Neural cell (in vitro differentiated cells): Measurements from ENCODE around the gene TMEM219. TPM values are rescaled to one million over a fixed set of nuclear protein-coding genes. Genes with fewer than 3 reads are reported as not detected.
A peak's percentile ranks its signal among the peaks of the same experiment; 100 is the strongest.

Experiments used
- H2AFZ ChIP-seq: fragments of 200-600, 300-800 bp; sonication (generic), shearing (Covaris generic); 2 replicates; pipeline ENCODE4 v1.6.0; 2014; ENCODE audit warnings: low read depth, mild to moderate bottlenecking, antibody characterized with exemption, low read length, moderate library complexity
- H3F3A ChIP-seq: fragments of 200-600 bp; shearing (Covaris generic); 2 replicates; pipeline ENCODE4 v1.6.1; 2016; ENCODE audit warnings: mild to moderate bottlenecking, moderate library complexity, mixed read lengths, antibody characterized with exemption, low read length; ENCODE audit not compliant: insufficient read depth, poor library complexity, severe bottlenecking
- H3K27ac ChIP-seq: fragments of 200-600, 300-800 bp; sonication (generic), shearing (Covaris generic); 2 replicates; pipeline ENCODE4 v1.5.1; 2014; ENCODE audit warnings: mild to moderate bottlenecking, low read length, moderate library complexity
- H3K27me3 ChIP-seq: fragments of 300-800, 200-600 bp; sonication (generic), shearing (Covaris generic); 2 replicates; pipeline ENCODE4 v1.6.0; 2014; ENCODE audit warnings: mild to moderate bottlenecking, low read depth, low read length, moderate library complexity; ENCODE audit not compliant: insufficient read depth
- H3K36me3 ChIP-seq: fragments of 300-800, 200-600 bp; sonication (generic), shearing (Covaris generic); 2 replicates; pipeline ENCODE4 v1.5.1; 2014; ENCODE audit warnings: mild to moderate bottlenecking, antibody characterized with exemption, low read length, moderate library complexity; ENCODE audit not compliant: insufficient read depth
- H3K4me2 ChIP-seq: fragments of 300-800, 200-600 bp; sonication (generic), shearing (Covaris generic); 2 replicates; pipeline ENCODE4 v1.6.0; 2014; ENCODE audit warnings: mild to moderate bottlenecking, low read length
- H3K4me3 ChIP-seq: fragments of 300-800, 200-600 bp; sonication (generic), shearing (Covaris generic); 2 replicates; pipeline ENCODE4 v1.5.1; 2014; ENCODE audit warnings: mild to moderate bottlenecking, low read length, moderate library complexity
- H3K79me2 ChIP-seq: fragments of 200-600 bp; shearing (Covaris generic); replicated peaks from 2 replicates; pipeline ENCODE4 v1.6.0; 2014; ENCODE audit warnings: mild to moderate bottlenecking, low read length, moderate library complexity; ENCODE audit not compliant: insufficient read depth
- H3K9ac ChIP-seq: fragments of 300-800, 200-600 bp; sonication (generic), shearing (Covaris generic); 2 replicates; pipeline ENCODE4 v1.6.1; 2016; ENCODE audit warnings: mild to moderate bottlenecking, low read length, mixed read lengths
- H3K9me2 ChIP-seq: fragments of 200-600 bp; shearing (Covaris generic); 2 replicates; pipeline ENCODE4 v1.6.1; 2016; ENCODE audit warnings: mild to moderate bottlenecking, low read length, mixed read lengths; ENCODE audit not compliant: insufficient read depth
- H3K9me3 ChIP-seq: fragments of 200-600, 300-800 bp; sonication (generic), shearing (Covaris generic); 2 replicates; pipeline ENCODE4 v1.6.1; 2016; ENCODE audit warnings: mild to moderate bottlenecking, mixed run types, low read length, moderate library complexity, mixed read lengths
- H4K20me1 ChIP-seq: fragments of 200-600 bp; shearing (Covaris generic); 2 replicates; pipeline ENCODE4 v1.6.1; 2016; ENCODE audit warnings: mild to moderate bottlenecking, mixed run types; ENCODE audit not compliant: insufficient read depth
- EP300 ChIP-seq: fragments of 450-650 bp; conservative IDR thresholded peaks from 2 replicates; pipeline ENCODE4 v1.6.1; 2014; ENCODE audit warnings: antibody characterized with exemption, mild to moderate bottlenecking, moderate library complexity; ENCODE audit not compliant: poor library complexity, severe bottlenecking
- EZH2 ChIP-seq: fragments of 200-600, 300-800 bp; shearing (Covaris generic), sonication (generic); IDR thresholded peaks from 2 replicates; pipeline ENCODE4 v1.6.1; 2014; ENCODE audit warnings: antibody characterized with exemption, low read length, borderline replicate concordance, mild to moderate bottlenecking; ENCODE audit not compliant: insufficient read depth, poor library complexity, severe bottlenecking
- MXI1 ChIP-seq: fragments of 450-650 bp; conservative IDR thresholded peaks from 2 replicates; pipeline ENCODE4 v1.6.1; 2014; ENCODE audit warnings: antibody characterized with exemption, mild to moderate bottlenecking; ENCODE audit not compliant: poor library complexity, severe bottlenecking
- POLR2AphosphoS5 ChIP-seq: IDR thresholded peaks from 2 replicates; pipeline ENCODE4 v1.6.1; 2012
- RAD21 ChIP-seq: fragments of 450-650 bp; conservative IDR thresholded peaks from 2 replicates; pipeline ENCODE4 v1.6.1; 2014; ENCODE audit warnings: antibody characterized with exemption, mild to moderate bottlenecking, moderate library complexity
- SMC3 ChIP-seq: fragments of 450-650 bp; conservative IDR thresholded peaks from 2 replicates; pipeline ENCODE4 v1.6.1; 2014; ENCODE audit warnings: antibody characterized with exemption, mild to moderate bottlenecking, moderate library complexity; ENCODE audit not compliant: poor library complexity
- TAF1 ChIP-seq: IDR thresholded peaks from 2 replicates; pipeline ENCODE4 v1.6.1; 2012; ENCODE audit warnings: low read depth
- polyA plus RNA-seq: library from polyadenylated mRNA; depleted of rRNA; stranded (reverse); fragments of >200 nt; gene quantifications from 2 replicates; pipeline ENCODE4 v1.2.3, GENCODE V29; 2014
- TF ChIP-seq, protein P1 (sequence below): fragments of 450-650 bp; IDR thresholded peaks from 2 replicates; pipeline ENCODE4 v1.5.1; 2014; ENCODE audit warnings: antibody characterized with exemption, mild to moderate bottlenecking, moderate library complexity; ENCODE audit not compliant: poor library complexity, severe bottlenecking
- TF ChIP-seq, protein P2 (sequence below): IDR thresholded peaks from 2 replicates; pipeline ENCODE4 v1.6.1; 2012; ENCODE audit warnings: borderline replicate concordance

The TMEM219 gene
- polyA plus RNA-seq, 1 donor from 2014 or later = 154 TPM

DNA sequence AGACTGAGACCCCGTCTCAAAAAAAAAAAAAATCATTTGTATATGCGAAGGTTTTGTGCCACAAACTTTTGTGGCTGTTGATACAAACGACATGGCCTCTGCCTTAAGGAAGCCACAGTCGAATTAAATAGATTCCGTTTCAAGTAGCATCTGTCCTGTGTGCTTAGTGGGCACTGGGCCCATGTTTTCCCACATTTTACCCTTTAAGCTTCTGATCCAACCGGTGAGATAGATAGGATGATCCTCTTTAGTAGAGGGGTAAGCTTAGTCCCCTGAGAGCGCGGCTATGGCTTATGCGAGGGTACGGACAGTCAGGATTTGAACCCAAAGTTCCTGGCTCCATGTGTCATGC lies 776 bp upstream of the TMEM219 start:
- no peaks in the 10 kb centered on the region for H3K9me3 ChIP-seq
- no peaks in the 10 kb centered on the region for H3F3A ChIP-seq
- no peaks in the 10 kb centered on the region for H3K27me3 ChIP-seq
- TF ChIP-seq MXI1 (no peak), RAD21 (no peak), EZH2 (no peak), TAF1 (no peak), SMC3 (no peak), POLR2AphosphoS5 (no peak)
- TF ChIP-seq, protein P1, sequence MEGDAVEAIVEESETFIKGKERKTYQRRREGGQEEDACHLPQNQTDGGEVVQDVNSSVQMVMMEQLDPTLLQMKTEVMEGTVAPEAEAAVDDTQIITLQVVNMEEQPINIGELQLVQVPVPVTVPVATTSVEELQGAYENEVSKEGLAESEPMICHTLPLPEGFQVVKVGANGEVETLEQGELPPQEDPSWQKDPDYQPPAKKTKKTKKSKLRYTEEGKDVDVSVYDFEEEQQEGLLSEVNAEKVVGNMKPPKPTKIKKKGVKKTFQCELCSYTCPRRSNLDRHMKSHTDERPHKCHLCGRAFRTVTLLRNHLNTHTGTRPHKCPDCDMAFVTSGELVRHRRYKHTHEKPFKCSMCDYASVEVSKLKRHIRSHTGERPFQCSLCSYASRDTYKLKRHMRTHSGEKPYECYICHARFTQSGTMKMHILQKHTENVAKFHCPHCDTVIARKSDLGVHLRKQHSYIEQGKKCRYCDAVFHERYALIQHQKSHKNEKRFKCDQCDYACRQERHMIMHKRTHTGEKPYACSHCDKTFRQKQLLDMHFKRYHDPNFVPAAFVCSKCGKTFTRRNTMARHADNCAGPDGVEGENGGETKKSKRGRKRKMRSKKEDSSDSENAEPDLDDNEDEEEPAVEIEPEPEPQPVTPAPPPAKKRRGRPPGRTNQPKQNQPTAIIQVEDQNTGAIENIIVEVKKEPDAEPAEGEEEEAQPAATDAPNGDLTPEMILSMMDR = no peak
- H3K9ac ChIP-seq = peak overlapping the region; percentile 82
- peak overlapping the region; percentile 88 for H3K4me3 ChIP-seq
- H2AFZ ChIP-seq = peak overlapping the region; percentile 88
- no peaks in the 10 kb centered on the region for H3K9me2 ChIP-seq
- H3K79me2 ChIP-seq = no peaks in the 10 kb centered on the region
- no peaks in the 10 kb centered on the region for H3K36me3 ChIP-seq
- no peak overlapping the region for H3K27ac ChIP-seq
- peak overlapping the region; percentile 77 for H3K4me2 ChIP-seq
- no peaks in the 10 kb centered on the region for H4K20me1 ChIP-seq

DNA sequence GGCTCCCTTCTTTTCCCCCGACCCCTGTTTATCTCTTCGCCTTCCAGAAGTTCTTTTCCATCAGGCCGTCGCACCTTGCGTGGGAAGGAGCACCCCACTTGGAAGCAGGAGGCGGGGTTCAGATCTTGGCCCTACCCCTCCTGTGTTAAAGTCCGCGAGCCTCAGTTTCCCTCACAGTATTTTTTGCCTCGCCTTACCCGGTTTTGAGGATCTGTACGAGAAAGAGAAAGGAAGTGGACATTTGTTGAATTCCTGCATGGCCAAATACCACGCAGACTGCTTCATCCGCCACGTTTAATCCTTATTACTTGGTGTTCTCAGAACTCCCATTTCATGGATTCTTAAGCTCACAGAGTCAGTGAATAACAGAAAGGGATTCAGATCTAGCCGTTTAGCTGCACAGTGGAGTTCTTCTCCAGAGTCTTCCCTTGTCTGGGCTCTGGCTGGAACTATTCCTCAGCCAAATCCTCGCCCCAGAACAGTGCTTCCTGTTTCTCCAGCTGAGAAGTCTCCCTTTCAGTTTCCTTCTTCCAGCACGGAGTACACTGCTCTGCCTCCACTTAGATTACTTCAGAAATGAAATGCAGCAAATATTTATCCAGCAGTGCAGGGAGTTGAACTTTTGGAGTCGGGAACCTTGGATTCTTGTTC lies 590 bp downstream of the TMEM219 start:
- Histone ChIP-seq H3K4me3 (peak overlapping the region; percentile 88), H3K79me2 (no peaks in the 10 kb centered on the region), H3K4me2 (peak overlapping the region; percentile 84), H3K27me3 (no peaks in the 10 kb centered on the region), H2AFZ (peak overlapping the region; percentile 69), H4K20me1 (no peaks in the 10 kb centered on the region), H3K9ac (peak overlapping the region; percentile 82), H3K9me2 (no peaks in the 10 kb centered on the region), H3F3A (no peaks in the 10 kb centered on the region), H3K36me3 (no peaks in the 10 kb centered on the region), H3K27ac (peak overlapping the region; percentile 53), H3K9me3 (no peaks in the 10 kb centered on the region)
- TF ChIP-seq RAD21 (no peak), EZH2 (no peak), EP300 (no peak), SMC3 (no peak), TAF1 (no peak), POLR2AphosphoS5 (no peak), MXI1 (no peak)
- TF ChIP-seq, protein P1 = no peak
- TF ChIP-seq, protein P2, sequence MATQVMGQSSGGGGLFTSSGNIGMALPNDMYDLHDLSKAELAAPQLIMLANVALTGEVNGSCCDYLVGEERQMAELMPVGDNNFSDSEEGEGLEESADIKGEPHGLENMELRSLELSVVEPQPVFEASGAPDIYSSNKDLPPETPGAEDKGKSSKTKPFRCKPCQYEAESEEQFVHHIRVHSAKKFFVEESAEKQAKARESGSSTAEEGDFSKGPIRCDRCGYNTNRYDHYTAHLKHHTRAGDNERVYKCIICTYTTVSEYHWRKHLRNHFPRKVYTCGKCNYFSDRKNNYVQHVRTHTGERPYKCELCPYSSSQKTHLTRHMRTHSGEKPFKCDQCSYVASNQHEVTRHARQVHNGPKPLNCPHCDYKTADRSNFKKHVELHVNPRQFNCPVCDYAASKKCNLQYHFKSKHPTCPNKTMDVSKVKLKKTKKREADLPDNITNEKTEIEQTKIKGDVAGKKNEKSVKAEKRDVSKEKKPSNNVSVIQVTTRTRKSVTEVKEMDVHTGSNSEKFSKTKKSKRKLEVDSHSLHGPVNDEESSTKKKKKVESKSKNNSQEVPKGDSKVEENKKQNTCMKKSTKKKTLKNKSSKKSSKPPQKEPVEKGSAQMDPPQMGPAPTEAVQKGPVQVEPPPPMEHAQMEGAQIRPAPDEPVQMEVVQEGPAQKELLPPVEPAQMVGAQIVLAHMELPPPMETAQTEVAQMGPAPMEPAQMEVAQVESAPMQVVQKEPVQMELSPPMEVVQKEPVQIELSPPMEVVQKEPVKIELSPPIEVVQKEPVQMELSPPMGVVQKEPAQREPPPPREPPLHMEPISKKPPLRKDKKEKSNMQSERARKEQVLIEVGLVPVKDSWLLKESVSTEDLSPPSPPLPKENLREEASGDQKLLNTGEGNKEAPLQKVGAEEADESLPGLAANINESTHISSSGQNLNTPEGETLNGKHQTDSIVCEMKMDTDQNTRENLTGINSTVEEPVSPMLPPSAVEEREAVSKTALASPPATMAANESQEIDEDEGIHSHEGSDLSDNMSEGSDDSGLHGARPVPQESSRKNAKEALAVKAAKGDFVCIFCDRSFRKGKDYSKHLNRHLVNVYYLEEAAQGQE = no peak
